ENCODE results near the gene CFAP61. TPM values are rescaled to one million over a fixed set of nuclear protein-coding genes. Genes with fewer than 3 reads are reported as not detected.

The CFAP61 gene
- total RNA-seq, 4 donors from 2014 or later = 17.1 to 94.8 (median 41.4) TPM

DNA sequence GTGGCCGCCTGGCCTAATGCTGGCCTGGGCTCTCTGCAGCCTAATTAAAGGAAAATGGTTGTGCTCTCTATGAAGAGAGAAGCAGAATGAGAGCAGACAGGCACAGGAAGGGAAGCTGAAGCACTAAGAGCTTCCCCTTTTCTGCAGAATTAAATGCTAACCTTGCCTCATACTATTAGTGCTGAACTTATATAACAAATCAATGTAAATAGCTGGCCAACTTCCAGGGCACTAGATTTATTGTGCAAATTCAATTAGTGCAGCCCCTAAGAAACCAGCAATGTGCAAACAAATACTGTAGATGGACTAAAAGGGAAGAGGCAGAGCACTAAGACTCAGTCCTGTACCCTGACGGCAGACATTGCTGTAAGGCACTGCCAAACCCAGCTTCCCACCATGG lies 279.5 kb downstream of the CFAP61 start:
- H3K27ac ChIP-seq = no peak overlapping the region
- H3K36me3 ChIP-seq = no peaks in the 10 kb centered on the region
- H3K9me3 ChIP-seq = no peaks in the 10 kb centered on the region
- DNase-seq (no peak), ATAC-seq (no peak)
- in situ Hi-C loops (cut with MboI; ENCODE audit: low sequenced_read_pairs in 4 of 4) = no loop called here
- TF ChIP-seq, protein P1, sequence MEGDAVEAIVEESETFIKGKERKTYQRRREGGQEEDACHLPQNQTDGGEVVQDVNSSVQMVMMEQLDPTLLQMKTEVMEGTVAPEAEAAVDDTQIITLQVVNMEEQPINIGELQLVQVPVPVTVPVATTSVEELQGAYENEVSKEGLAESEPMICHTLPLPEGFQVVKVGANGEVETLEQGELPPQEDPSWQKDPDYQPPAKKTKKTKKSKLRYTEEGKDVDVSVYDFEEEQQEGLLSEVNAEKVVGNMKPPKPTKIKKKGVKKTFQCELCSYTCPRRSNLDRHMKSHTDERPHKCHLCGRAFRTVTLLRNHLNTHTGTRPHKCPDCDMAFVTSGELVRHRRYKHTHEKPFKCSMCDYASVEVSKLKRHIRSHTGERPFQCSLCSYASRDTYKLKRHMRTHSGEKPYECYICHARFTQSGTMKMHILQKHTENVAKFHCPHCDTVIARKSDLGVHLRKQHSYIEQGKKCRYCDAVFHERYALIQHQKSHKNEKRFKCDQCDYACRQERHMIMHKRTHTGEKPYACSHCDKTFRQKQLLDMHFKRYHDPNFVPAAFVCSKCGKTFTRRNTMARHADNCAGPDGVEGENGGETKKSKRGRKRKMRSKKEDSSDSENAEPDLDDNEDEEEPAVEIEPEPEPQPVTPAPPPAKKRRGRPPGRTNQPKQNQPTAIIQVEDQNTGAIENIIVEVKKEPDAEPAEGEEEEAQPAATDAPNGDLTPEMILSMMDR (IDR thresholded peaks at IDR 0.05 in 4 of 5, conservative IDR thresholded peaks at IDR 0.05 in 1 of 5) = no peak
- H3K27me3 ChIP-seq = no peaks in the 10 kb centered on the region
- no peak overlapping the region for H3K4me3 ChIP-seq
- intact Hi-C loops (cut with DNase I; ENCODE audit: low total_unique reads) = no loop called here
- no peaks in the 10 kb centered on the region for H3K4me1 ChIP-seq

DNA sequence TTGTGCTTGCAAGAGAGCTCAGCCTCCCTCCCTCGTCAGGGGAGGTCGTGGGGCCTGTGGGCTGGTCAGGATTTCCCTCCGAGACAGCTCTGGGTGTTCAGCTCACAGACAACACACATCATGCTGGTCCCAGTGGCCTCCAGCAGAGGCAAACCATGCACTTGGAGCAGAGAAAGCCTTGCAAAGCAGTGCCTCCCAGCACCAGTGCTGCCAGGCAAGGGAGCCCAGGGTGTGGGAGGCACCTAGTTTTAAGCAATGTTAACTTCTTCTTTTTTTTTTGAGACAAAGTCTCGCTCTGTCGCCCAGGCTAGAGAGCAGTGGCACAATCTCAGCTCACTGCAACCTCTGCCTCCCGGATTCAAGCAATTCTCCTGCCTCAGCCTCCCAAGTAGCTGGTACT lies 281.5 kb downstream of the CFAP61 start:
- ATAC-seq (no peak), DNase-seq (no peak)
- intact Hi-C loops (cut with DNase I; ENCODE audit: low total_unique reads) (no loop called here), in situ Hi-C loops (cut with MboI; ENCODE audit: low sequenced_read_pairs in 4 of 4) (no loop called here)
- no peaks in the 10 kb centered on the region for H3K36me3 ChIP-seq
- no peak overlapping the region for H3K27ac ChIP-seq
- no peak for TF ChIP-seq POLR2A (IDR thresholded peaks at IDR 0.05)
- TF ChIP-seq, protein P1 (IDR thresholded peaks at IDR 0.05 in 4 of 5, conservative IDR thresholded peaks at IDR 0.05 in 1 of 5) = no peak
- no peaks in the 10 kb centered on the region for H3K4me1 ChIP-seq
- H3K4me3 ChIP-seq = no peak overlapping the region
- no peaks in the 10 kb centered on the region for H3K9me3 ChIP-seq
- no peaks in the 10 kb centered on the region for H3K27me3 ChIP-seq

DNA sequence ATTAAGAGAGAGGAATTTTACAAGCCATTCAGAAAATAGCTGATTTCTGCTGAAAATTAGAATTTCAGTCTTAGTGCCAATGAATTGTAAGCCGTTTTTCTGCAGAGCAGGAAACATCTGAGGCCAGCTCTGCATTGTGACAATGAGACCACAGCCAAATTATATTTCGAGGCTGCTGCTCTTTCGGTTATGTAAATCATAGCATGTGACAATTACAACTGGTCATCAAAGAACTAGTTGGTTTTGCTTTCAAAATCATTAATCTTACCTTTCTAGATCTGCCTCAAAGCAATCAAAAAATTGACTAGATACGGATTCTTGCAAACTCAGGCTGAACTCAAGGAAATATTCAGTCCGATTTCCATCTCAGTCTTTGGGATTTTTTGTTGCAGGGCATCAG lies 282.2 kb downstream of the CFAP61 start:
- Histone ChIP-seq H3K27me3 (no peaks in the 10 kb centered on the region), H3K4me1 (no peaks in the 10 kb centered on the region), H3K9me3 (no peaks in the 10 kb centered on the region), H3K27ac (no peak overlapping the region), H3K36me3 (no peaks in the 10 kb centered on the region), H3K4me3 (no peak overlapping the region)
- ATAC-seq (no peak), DNase-seq (no peak)
- no peak for TF ChIP-seq POLR2A (IDR thresholded peaks at IDR 0.05)
- TF ChIP-seq, protein P1 (IDR thresholded peaks at IDR 0.05 in 4 of 5, conservative IDR thresholded peaks at IDR 0.05 in 1 of 5) = no peak
- intact Hi-C loops (cut with DNase I; ENCODE audit: low total_unique reads) = no loop called here
- in situ Hi-C loops (cut with MboI; ENCODE audit: low sequenced_read_pairs in 4 of 4) = no loop called here

- in situ Hi-C loops (cut with MboI; ENCODE audit: low sequenced_read_pairs in 4 of 4) (no loop called here), intact Hi-C loops (cut with DNase I; ENCODE audit: low total_unique reads) (no loop called here)
- ATAC-seq = no peak
- DNase-seq = no peak
- H3K27ac ChIP-seq = no peak overlapping the region
- H3K36me3 ChIP-seq = peaks cover 0 to 6% of the 10 kb centered on the region in 2 donors
- no peak overlapping the region for H3K4me3 ChIP-seq
- TF ChIP-seq POLR2A (IDR thresholded peaks at IDR 0.05) = no peak
- TF ChIP-seq, protein P1 (IDR thresholded peaks at IDR 0.05 in 4 of 5, conservative IDR thresholded peaks at IDR 0.05 in 1 of 5) = no peak
- no peaks in the 10 kb centered on the region for H3K4me1 ChIP-seq
- no peaks in the 10 kb centered on the region for H3K9me3 ChIP-seq
- no peaks in the 10 kb centered on the region for H3K27me3 ChIP-seq
Measured at GRCh38 chr20:20338133-20338730, 285.9 kb downstream of the CFAP61 start.

DNA sequence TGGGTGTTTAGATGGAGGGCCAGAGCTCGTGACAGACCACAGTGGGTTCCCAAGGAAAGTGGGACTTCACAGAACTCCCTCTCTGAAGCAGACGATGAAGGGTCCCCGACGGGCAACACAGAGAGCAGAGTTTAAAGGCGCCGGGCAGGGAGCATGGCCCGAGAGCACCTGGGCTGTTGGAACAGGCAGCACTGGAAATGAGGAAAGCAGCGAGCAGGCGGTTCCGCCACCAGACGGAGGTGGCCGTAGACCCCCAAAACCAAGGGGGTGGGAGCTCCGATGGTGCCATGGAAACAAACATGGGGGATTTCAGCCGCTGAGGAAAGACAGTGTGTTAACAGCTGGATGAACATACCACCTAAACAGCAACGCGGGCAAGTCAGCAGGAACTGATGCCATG lies 288.1 kb downstream of the CFAP61 start:
- no peak for ATAC-seq
- Histone ChIP-seq H3K9me3 (no peaks in the 10 kb centered on the region), H3K27ac (no peak overlapping the region), H3K4me3 (no peak overlapping the region), H3K4me1 (no peaks in the 10 kb centered on the region), H3K36me3 (peaks cover 0 to 6% of the 10 kb centered on the region in 2 donors), H3K27me3 (no peaks in the 10 kb centered on the region)
- intact Hi-C loops (cut with DNase I; ENCODE audit: low total_unique reads) (no loop called here), in situ Hi-C loops (cut with MboI; ENCODE audit: low sequenced_read_pairs in 4 of 4) (no loop called here)
- TF ChIP-seq POLR2A (IDR thresholded peaks at IDR 0.05) = no peak
- TF ChIP-seq, protein P1 (IDR thresholded peaks at IDR 0.05 in 4 of 5, conservative IDR thresholded peaks at IDR 0.05 in 1 of 5) = no peak
- DNase-seq = no peak
